AG04450 (cell line): ENCODE data around the gene FANK1. TPM values are rescaled to one million over a fixed set of nuclear protein-coding genes. Genes with fewer than 3 reads are reported as not detected.
A peak's percentile ranks its signal among the peaks of the same experiment; 100 is the strongest.

Source experiments
- CTCF ChIA-PET: fragments of 300-600, 350-600 bp; formaldehyde crosslinking; extraction: SDS; loops from one replicate; lab custom pipeline; 2022; ENCODE audit warnings: antibody characterized with exemption, inconsistent platforms; lab: Charles Lee
- POLR2A ChIA-PET: fragments of 350-600 bp; formaldehyde crosslinking; extraction: SDS; loops from one replicate; lab custom pipeline; 2021; ENCODE audit warnings: antibody characterized with exemption, inconsistent platforms; lab: Yijun Ruan, JAX
- DNase-seq: peaks from one replicate; pipeline ENCODE4 v3.0.0-alpha.2; 2011; ENCODE audit warnings: low read depth, low spot score
- H3K27ac ChIP-seq: one replicate; pipeline ENCODE4 v1.5.1; 2012; ENCODE audit warnings: low read depth, low read length, control low read depth
- H3K27me3 ChIP-seq: one replicate; pipeline ENCODE4 v1.6.0; 2012; ENCODE audit warnings: low read length; ENCODE audit not compliant: control insufficient read depth, insufficient read depth
- H3K4me3 ChIP-seq: 2 replicates; pipeline ENCODE4 v1.5.1; 2011; ENCODE audit warnings: mild to moderate bottlenecking, low read depth, low read length, control low read depth
- H3K9me3 ChIP-seq: 2 replicates; pipeline ENCODE4 v1.5.1; 2012; ENCODE audit warnings: low read length; ENCODE audit not compliant: control insufficient read depth, insufficient read depth
- CTCF ChIP-seq: IDR thresholded peaks from 2 replicates; pipeline ENCODE4 v1.5.1; 2011; ENCODE audit warnings: low read depth, low read length, control low read depth, inconsistent platforms
- polyA plus RNA-seq: library from polyadenylated mRNA; depleted of rRNA; stranded (reverse); fragments of >200 nt; gene quantifications from 2 replicates; pipeline ENCODE4 v1.2.3, GENCODE V29; 2011

FANK1 gene
- polyA plus RNA-seq, 1 experiment, result 4.0 TPM

- TF ChIP-seq CTCF, result no peak
- no peaks in the 10 kb centered on the region; the same call in 1 of the 2 replicates for H3K9me3 ChIP-seq
- H3K27me3 ChIP-seq, result no peaks in the 10 kb centered on the region
- H3K27ac ChIP-seq, result peak overlapping the region; percentile 74
- H3K4me3 ChIP-seq, result no peak overlapping the region
- DNase-seq, result peak; percentile 80
- ChIA-PET POLR2A (interaction anchor here (0.9 kb wide), 1 partner anchor 9 kb away, joined by 6 read pairs; no protein-coding TSS in a partner anchor), CTCF (interaction anchor here (0.7 to 1.4 kb wide), 2 partner anchors 10 to 625 kb away, joined by 3 read pairs; no protein-coding TSS in a partner anchor)
These were observed 17.2 kb upstream of the FANK1 start for GRCh38 chr10:125878957-125879835.

- POLR2A ChIA-PET, result no interaction called here
- no peak overlapping the region for H3K27ac ChIP-seq
- no peak overlapping the region for H3K4me3 ChIP-seq
- H3K9me3 ChIP-seq, result no peaks in the 10 kb centered on the region; the same call in 1 of the 2 replicates
- no peak for TF ChIP-seq CTCF
- H3K27me3 ChIP-seq, result no peaks in the 10 kb centered on the region
- CTCF ChIA-PET, result no interaction called here
- no peak for DNase-seq
These were observed 15.6 kb upstream of the FANK1 start for GRCh38 chr10:125880719-125881118.

GRCh38 chr10:125881192-125881591 lies 15.2 kb upstream of the FANK1 start, which contains the start of gene DHX32:
DHX32 (minus strand) TSS chr10:125881292; CDS start chr10:125880824, 468 bp downstream.
- CTCF ChIA-PET, result interaction anchor here (1.5 kb wide), 1 partner anchor 53 kb away, joined by 4 read pairs; no protein-coding TSS in a partner anchor
- DNase-seq, result no peak
- Histone ChIP-seq H3K27me3 (no peaks in the 10 kb centered on the region), H3K27ac (no peak within 1 kb of the TSS), H3K4me3 (no peak within 1 kb of the TSS), H3K9me3 (no peaks in the 10 kb centered on the region)
- no peak for TF ChIP-seq CTCF
- POLR2A ChIA-PET, result no interaction called here

GRCh38 chr10:125882596-125882995 lies 13.8 kb upstream of the FANK1 start:
- no peak for DNase-seq
- Histone ChIP-seq H3K4me3 (no peak overlapping the region), H3K9me3 (no peaks in the 10 kb centered on the region), H3K27ac (no peak overlapping the region), H3K27me3 (no peaks in the 10 kb centered on the region)
- CTCF ChIA-PET, result interaction anchor here (1.0 to 1.7 kb wide), 3 partner anchors 14 to 52 kb away, joined by 3 to 7 read pairs (median 4); no protein-coding TSS in a partner anchor
- POLR2A ChIA-PET, result no interaction called here
- TF ChIP-seq CTCF, result no peak

GRCh38 chr10:125883211-125883610 lies 13.2 kb upstream of the FANK1 start:
- no peaks in the 10 kb centered on the region for H3K27me3 ChIP-seq
- no peak overlapping the region for H3K27ac ChIP-seq
- TF ChIP-seq CTCF, result no peak
- no peak for DNase-seq
- H3K4me3 ChIP-seq, result no peak overlapping the region
- POLR2A ChIA-PET, result no interaction called here
- no peaks in the 10 kb centered on the region for H3K9me3 ChIP-seq
- CTCF ChIA-PET, result interaction anchor here (1.7 kb wide), 1 partner anchor 16 kb away, joined by 7 read pairs; no protein-coding TSS in a partner anchor
